Astrocyte of the cerebellum (primary cell): Measurements from ENCODE around the gene ARMC6.
A peak's percentile ranks its signal among the peaks of the same experiment; 100 is the strongest.

Source experiments
- DNase-seq: peaks from one replicate; pipeline ENCODE4 v3.0.0-alpha.2; 2011; ENCODE audit warnings: low read depth
- H3K4me3 ChIP-seq: 2 replicates; pipeline ENCODE4 v1.5.1; 2011; ENCODE audit warnings: mild to moderate bottlenecking, low read depth, low read length, moderate library complexity
- in situ Hi-C: cut with HindIII; loops from 2 replicates; pipeline ENCODE4 v1.10.0; 2017; ENCODE audit warnings: low sequenced_read_pairs
- TF ChIP-seq, protein P1 (sequence below): IDR thresholded peaks from 2 replicates; pipeline ENCODE4 v1.5.1; 2012; ENCODE audit warnings: low read length, low read depth, moderate library complexity, mild to moderate bottlenecking; ENCODE audit errors: missing control alignments

Gene ARMC6

DNA sequence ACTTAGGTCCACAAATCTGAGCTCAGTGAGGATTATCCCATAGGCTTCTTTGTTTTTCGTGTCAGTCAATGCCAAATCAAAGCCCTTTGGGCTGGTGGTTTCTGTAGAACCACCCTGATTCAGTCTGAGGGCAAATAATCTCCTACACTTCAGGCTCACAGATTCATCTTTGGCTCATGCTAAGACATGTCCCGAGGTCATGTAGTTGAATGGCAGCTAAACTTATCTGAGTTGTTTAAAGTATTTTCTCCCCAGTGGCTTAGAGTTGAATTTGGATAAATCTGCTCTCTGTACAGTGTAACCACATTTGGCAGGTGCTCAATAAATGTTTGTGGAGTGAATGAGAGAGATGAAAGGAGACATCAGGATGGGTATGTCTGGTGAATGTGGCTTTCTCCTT, 17.3 kb downstream of the ARMC6 start:
- DNase-seq = no peak
- H3K4me3 ChIP-seq = no peak overlapping the region
- TF ChIP-seq, protein P1, sequence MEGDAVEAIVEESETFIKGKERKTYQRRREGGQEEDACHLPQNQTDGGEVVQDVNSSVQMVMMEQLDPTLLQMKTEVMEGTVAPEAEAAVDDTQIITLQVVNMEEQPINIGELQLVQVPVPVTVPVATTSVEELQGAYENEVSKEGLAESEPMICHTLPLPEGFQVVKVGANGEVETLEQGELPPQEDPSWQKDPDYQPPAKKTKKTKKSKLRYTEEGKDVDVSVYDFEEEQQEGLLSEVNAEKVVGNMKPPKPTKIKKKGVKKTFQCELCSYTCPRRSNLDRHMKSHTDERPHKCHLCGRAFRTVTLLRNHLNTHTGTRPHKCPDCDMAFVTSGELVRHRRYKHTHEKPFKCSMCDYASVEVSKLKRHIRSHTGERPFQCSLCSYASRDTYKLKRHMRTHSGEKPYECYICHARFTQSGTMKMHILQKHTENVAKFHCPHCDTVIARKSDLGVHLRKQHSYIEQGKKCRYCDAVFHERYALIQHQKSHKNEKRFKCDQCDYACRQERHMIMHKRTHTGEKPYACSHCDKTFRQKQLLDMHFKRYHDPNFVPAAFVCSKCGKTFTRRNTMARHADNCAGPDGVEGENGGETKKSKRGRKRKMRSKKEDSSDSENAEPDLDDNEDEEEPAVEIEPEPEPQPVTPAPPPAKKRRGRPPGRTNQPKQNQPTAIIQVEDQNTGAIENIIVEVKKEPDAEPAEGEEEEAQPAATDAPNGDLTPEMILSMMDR = no peak
- in situ Hi-C loops = no loop called here

DNA sequence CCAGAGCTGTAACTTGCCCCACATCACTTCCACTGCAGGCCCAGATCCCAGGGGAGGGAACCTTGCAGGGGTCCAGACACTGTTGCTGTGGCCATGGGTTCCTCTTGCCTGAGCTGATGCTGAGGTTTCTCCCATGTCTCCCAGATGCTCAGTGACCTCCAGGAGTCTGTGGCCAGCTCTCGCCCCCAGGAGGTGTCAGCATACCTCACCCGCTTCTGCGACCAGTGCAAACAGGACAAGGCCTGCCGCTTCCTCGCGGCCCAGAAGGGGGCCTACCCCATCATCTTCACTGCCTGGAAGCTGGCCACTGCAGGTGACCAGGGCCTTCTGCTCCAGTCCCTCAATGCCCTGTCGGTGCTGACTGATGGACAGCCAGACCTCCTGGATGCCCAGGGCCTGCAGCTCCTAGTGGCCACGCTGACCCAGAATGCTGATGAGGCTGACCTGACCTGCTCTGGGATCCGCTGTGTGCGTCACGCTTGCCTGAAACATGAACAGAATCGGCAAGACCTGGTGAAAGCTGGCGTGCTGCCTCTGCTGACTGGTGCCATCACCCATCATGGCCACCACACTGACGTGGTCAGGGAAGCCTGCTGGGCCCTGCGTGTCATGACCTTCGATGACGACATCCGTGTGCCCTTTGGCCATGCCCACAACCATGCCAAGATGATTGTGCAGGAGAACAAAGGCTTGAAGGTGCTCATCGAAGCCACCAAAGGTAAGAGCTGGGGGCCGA, 18.2 kb downstream of the ARMC6 start:
- TF ChIP-seq, protein P1 = no peak
- in situ Hi-C loops = no loop called here
- H3K4me3 ChIP-seq = no peak overlapping the region
- no peak for DNase-seq

DNA sequence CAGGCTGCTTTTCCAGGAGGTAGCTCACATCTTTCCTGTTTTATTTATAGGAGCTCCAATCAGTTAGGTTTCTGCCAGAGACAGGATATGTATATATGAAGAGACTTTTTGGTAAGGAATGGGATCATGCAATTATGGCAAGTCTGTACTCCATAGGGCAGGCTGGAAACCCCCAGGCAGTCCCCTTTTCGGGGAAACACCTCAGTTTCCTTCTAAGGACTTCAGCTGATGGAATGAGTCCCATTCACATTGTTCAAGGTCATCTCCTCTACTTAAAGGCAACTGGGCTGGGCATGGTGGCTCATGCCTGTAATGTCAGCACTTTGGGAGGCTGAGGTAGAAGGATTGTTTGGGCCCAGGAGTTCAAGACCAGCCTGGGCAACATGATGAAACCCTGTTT, 19.5 kb downstream of the ARMC6 start:
- no peak overlapping the region for H3K4me3 ChIP-seq
- no peak for DNase-seq
- TF ChIP-seq, protein P1 = no peak
- in situ Hi-C loops = no loop called here

DNA sequence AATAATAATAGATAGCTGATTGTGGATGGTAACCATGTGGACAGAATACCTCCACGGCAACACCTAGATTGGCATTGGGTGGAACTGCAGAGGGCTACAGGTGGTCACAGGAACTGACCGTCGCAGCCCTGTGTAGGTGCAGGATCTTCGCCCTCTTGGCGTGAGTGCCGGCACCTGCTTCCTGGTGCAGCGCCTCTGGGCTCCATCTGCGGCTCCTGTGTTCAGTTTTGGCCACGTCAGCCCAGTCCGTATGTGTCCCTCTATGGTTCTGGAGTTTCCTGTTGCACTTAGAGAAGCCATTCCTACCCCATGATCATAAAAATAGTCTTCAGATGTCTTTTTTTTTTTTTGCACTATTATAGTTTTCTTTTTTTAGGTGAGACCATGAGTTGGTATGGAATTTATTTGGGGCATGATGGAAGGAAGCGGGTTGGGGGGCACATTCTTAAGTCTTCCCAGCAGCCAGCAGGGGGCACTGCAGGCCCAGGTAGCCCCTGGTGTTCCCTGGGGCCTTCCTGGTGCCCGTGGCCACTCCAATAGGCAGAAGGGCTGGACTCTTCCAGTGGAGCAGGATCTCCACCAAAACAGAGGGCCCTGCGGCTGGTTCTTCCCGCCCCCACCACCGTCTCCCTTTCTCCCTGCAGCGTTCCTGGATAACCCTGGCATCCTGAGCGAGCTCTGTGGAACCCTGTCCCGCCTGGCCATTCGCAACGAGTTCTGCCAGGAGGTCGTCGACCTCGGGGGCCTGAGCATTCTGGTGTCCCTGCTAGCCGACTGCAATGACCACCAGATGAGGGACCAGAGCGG, 20.3 kb downstream of the ARMC6 start:
- in situ Hi-C loops = no loop called here
- TF ChIP-seq, protein P1 = peak; percentile 73
- H3K4me3 ChIP-seq = no peak overlapping the region
- DNase-seq = no peak

DNA sequence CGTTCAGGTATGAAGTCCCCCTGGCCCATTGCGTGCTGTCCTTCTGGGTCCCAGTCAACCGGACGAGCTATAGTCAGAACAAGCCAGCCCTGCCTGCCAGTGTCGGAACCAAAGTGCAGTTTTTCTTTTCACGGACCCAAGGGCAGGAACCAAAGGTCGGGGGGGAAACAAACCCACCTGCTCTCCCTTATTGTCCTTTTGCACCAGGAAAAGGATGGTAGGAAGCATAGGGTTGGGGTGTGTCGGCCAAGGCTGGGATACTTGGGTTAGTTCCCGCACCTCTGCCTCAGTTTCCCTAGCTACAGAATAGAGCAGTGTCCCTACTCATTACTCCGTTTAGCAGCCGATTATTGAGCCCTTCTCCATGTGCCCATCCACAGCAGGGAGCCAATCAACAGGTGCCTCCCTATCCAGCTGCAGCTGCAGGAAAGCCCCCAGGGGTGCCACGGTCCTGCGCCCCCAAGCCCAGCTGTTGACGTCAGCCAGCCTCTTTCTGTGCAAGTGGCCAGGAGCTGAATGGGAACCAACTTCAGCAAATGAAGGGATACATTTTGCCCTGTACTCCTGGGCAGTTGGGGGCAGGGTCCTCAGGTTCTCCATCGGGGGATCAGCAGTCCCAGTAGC, 21.0 kb downstream of the ARMC6 start:
- TF ChIP-seq, protein P1 = no peak

DNA sequence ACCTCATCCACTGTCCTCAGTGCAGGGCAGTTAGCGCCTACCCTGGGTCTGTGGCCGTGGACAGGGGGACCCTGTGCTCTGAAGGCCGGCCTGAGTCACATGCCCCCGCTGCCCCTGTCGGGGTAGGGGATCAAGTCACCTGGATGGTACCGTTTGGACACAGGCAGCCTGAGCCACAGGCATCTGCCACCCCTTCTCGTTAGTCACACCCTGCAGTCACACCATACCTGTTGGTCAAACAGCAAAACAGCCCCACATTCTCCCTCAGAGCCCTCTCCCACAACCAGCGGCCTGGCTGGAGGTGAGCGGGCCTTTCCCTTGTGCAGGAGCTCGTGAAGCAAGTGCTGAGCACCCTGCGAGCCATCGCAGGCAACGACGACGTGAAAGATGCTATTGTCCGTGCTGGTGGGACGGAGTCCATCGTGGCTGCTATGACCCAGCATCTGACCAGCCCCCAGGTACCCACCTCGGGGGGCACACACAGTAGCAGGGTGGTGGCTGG, 21.6 kb downstream of the ARMC6 start:
- DNase-seq = no peak
- in situ Hi-C loops = no loop called here
- TF ChIP-seq, protein P1 = no peak
- H3K4me3 ChIP-seq = no peak overlapping the region

More for the DNA sequence above, 21.0 kb downstream of the ARMC6 start:
- in situ Hi-C loops = no loop called here
- DNase-seq = no peak
- H3K4me3 ChIP-seq = no peak overlapping the region
